ENCODE data around the gene GHITM.
"Not testable (repeated sequence)": the region's sequence is repeated elsewhere in the genome, so short reads cannot be mapped to it uniquely, and the experiment has no call there.

Gene GHITM

DNA sequence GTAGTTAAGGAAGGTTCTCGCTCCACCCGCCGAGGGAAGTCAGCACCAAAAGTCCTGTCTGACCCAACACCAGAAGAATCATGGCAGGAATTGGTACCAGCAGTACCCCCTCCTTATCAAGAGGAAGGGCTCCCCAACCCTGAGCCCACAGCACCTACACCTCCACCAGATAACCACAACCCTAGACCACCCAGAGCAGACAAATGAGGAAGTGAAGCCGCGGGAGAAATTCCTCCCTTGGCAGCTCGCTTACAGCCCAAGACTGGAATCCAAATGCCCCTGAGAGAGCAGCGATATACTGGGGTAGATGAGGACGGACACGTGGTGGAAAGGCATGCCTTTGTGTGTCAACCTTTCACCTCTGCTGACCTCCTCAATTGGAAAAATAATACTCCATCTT is 29.5 kb upstream of the GHITM start:
- WGBS (ENCODE audit: insufficient coverage), result 31% methylated on average over 8 of the region's 9 CpGs
- H3K9me3 ChIP-seq (ENCODE audit: control extremely low read depth in 1 of 5, control insufficient read depth in 4 of 5, insufficient read depth in 2 of 5, low read depth in 1 of 5, low read length in 4 of 5); H3K27ac ChIP-seq (ENCODE audit: insufficient read depth in 1 of 2, low read depth in 1 of 2, low read length in 2 of 2, poor library complexity in 1 of 2, severe bottlenecking in 2 of 2); H3K36me3 ChIP-seq (ENCODE audit: control insufficient read depth in 4 of 4, insufficient read depth in 4 of 4, low read length in 3 of 4); H3K27me3 ChIP-seq (replicated peaks in 2 of 5; ENCODE audit: control insufficient read depth in 4 of 5, insufficient read depth in 5 of 5, low read length in 4 of 5); CTCF ChIA-PET; H3K4me1 ChIP-seq (ENCODE audit: control extremely low read depth in 1 of 4, control insufficient read depth in 4 of 4, insufficient read depth in 4 of 4, low read length in 3 of 4); H3K4me3 ChIP-seq (ENCODE audit: control insufficient read depth in 1 of 7, extremely low read depth in 1 of 7, insufficient read depth in 4 of 7, low read depth in 2 of 7, low read length in 6 of 7); POLR2A ChIA-PET: not testable (repeated sequence)
- peak in 2 of 3 donors; percentile 50 to 76 for DNase-seq

- H3K4me1 ChIP-seq (ENCODE audit: control extremely low read depth in 1 of 4, control insufficient read depth in 4 of 4, insufficient read depth in 4 of 4, low read length in 3 of 4); POLR2A ChIA-PET; CTCF ChIA-PET; H3K9me3 ChIP-seq (ENCODE audit: control extremely low read depth in 1 of 5, control insufficient read depth in 4 of 5, insufficient read depth in 2 of 5, low read depth in 1 of 5, low read length in 4 of 5); H3K36me3 ChIP-seq (ENCODE audit: control insufficient read depth in 4 of 4, insufficient read depth in 4 of 4, low read length in 3 of 4); DNase-seq; H3K4me3 ChIP-seq (ENCODE audit: control insufficient read depth in 1 of 7, extremely low read depth in 1 of 7, insufficient read depth in 4 of 7, low read depth in 2 of 7, low read length in 6 of 7); H3K27me3 ChIP-seq (replicated peaks in 2 of 5; ENCODE audit: control insufficient read depth in 4 of 5, insufficient read depth in 5 of 5, low read length in 4 of 5); H3K27ac ChIP-seq (ENCODE audit: insufficient read depth in 1 of 2, low read depth in 1 of 2, low read length in 2 of 2, poor library complexity in 1 of 2, severe bottlenecking in 2 of 2): not testable (repeated sequence)
- WGBS (ENCODE audit: insufficient coverage), result no CpG with 5 or more reads among the region's 1 CpG
Observed at GRCh38 chr10:84113468-84113867, 25.8 kb upstream of the GHITM start.

DNA sequence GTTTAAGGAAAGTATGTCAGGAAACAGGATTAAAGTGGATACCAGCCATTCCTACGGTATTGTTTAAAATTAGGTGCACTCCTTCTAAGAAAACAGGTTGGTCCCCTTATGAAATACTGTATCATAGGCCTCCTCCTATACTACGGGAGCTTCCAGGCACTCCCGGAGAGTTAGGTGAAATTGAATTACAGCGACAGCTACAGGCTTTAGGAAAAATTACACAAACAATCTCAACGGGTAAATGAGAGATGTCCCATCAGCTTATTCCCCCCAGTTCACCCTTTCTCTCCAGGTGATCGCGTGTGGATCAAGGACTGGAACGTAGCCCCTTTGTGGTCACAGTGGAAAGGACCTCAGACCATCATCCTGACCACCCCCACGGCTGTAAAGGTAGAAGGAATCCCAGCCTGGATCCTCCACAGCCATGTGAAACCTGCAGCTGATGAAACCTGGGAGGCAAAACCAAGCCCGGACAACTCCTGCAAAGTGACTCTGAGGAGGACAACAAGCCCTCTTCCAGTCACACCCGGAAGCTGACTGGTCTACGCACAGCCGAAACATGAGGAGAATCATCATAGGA is 25.1 kb upstream of the GHITM start:
- H3K4me3 ChIP-seq (ENCODE audit: control insufficient read depth in 1 of 7, extremely low read depth in 1 of 7, insufficient read depth in 4 of 7, low read depth in 2 of 7, low read length in 6 of 7), result no peak overlapping the region
- 55% methylated on average over 6 of the region's 13 CpGs for WGBS (ENCODE audit: insufficient coverage)
- peaks cover 0 to 4% (median 0%) of the 10 kb centered on the region in 5 experiments for H3K27me3 ChIP-seq (replicated peaks in 2 of 5; ENCODE audit: control insufficient read depth in 4 of 5, insufficient read depth in 5 of 5, low read length in 4 of 5)
- H3K9me3 ChIP-seq (ENCODE audit: control extremely low read depth in 1 of 5, control insufficient read depth in 4 of 5, insufficient read depth in 2 of 5, low read depth in 1 of 5, low read length in 4 of 5), result no peaks in the 10 kb centered on the region
- ChIA-PET POLR2A (no interaction called here), CTCF (no interaction called here)
- no peak overlapping the region for H3K27ac ChIP-seq (ENCODE audit: insufficient read depth in 1 of 2, low read depth in 1 of 2, low read length in 2 of 2, poor library complexity in 1 of 2, severe bottlenecking in 2 of 2)
- DNase-seq, result no peak
- peaks cover 0 to 4% (median 0%) of the 10 kb centered on the region in 4 experiments for H3K4me1 ChIP-seq (ENCODE audit: control extremely low read depth in 1 of 4, control insufficient read depth in 4 of 4, insufficient read depth in 4 of 4, low read length in 3 of 4)
- no peaks in the 10 kb centered on the region for H3K36me3 ChIP-seq (ENCODE audit: control insufficient read depth in 4 of 4, insufficient read depth in 4 of 4, low read length in 3 of 4)

GRCh38 chr10:84117204-84117603 is 22.1 kb upstream of the GHITM start:
- POLR2A ChIA-PET; H3K4me3 ChIP-seq (ENCODE audit: control insufficient read depth in 1 of 7, extremely low read depth in 1 of 7, insufficient read depth in 4 of 7, low read depth in 2 of 7, low read length in 6 of 7); H3K36me3 ChIP-seq (ENCODE audit: control insufficient read depth in 4 of 4, insufficient read depth in 4 of 4, low read length in 3 of 4); H3K4me1 ChIP-seq (ENCODE audit: control extremely low read depth in 1 of 4, control insufficient read depth in 4 of 4, insufficient read depth in 4 of 4, low read length in 3 of 4); H3K9me3 ChIP-seq (ENCODE audit: control extremely low read depth in 1 of 5, control insufficient read depth in 4 of 5, insufficient read depth in 2 of 5, low read depth in 1 of 5, low read length in 4 of 5); DNase-seq; H3K27ac ChIP-seq (ENCODE audit: insufficient read depth in 1 of 2, low read depth in 1 of 2, low read length in 2 of 2, poor library complexity in 1 of 2, severe bottlenecking in 2 of 2); CTCF ChIA-PET; H3K27me3 ChIP-seq (replicated peaks in 2 of 5; ENCODE audit: control insufficient read depth in 4 of 5, insufficient read depth in 5 of 5, low read length in 4 of 5): not testable (repeated sequence)
- 78% methylated on average over 2 of the region's 2 CpGs for WGBS (ENCODE audit: insufficient coverage)

DNA sequence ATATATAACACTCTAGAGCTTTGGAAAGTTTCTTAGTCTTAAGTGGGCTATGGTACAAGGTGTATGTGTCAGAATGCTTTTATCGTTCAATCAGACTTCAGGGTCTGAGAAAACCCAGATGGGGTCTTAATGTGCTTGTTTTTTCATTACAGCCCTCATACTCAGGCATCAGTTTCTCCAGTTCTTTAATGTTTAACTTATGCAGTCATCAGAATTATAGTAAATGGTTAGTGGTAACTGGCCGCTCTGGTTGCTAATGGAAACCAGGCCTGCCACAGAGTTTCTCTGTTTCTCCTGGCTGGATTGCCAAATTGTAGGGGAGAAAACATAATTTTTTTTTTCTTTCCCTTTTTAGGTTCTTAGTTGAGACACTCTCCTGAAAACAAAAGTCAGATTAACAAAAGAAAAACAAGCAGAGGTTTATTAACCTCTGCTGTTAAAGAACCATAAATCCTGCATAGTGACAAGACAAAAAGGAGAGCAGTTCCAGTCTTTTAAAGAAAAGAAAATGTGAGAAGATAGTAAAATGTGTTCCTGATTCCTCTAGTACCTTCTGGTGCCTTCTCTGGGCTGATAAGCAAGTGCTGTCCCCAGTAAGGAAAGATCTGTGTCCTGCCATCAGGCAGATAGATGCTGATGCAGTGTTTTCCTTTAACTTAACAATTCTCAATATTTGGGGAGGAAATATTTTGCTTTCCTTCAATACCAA is 21.5 kb upstream of the GHITM start:
- Histone ChIP-seq H3K4me3 (ENCODE audit: control insufficient read depth in 1 of 7, extremely low read depth in 1 of 7, insufficient read depth in 4 of 7, low read depth in 2 of 7, low read length in 6 of 7) (no peak overlapping the region), H3K27me3 (replicated peaks in 2 of 5; ENCODE audit: control insufficient read depth in 4 of 5, insufficient read depth in 5 of 5, low read length in 4 of 5) (peaks cover 0 to 5% (median 4%) of the 10 kb centered on the region in 5 experiments), H3K36me3 (ENCODE audit: control insufficient read depth in 4 of 4, insufficient read depth in 4 of 4, low read length in 3 of 4) (no peaks in the 10 kb centered on the region), H3K9me3 (ENCODE audit: control extremely low read depth in 1 of 5, control insufficient read depth in 4 of 5, insufficient read depth in 2 of 5, low read depth in 1 of 5, low read length in 4 of 5) (no peaks in the 10 kb centered on the region), H3K27ac (ENCODE audit: insufficient read depth in 1 of 2, low read depth in 1 of 2, low read length in 2 of 2, poor library complexity in 1 of 2, severe bottlenecking in 2 of 2) (no peak overlapping the region), H3K4me1 (ENCODE audit: control extremely low read depth in 1 of 4, control insufficient read depth in 4 of 4, insufficient read depth in 4 of 4, low read length in 3 of 4) (no peaks in the 10 kb centered on the region)
- CTCF ChIA-PET, result no interaction called here
- POLR2A ChIA-PET, result no interaction called here
- no CpG with 5 or more reads among the region's 2 CpGs for WGBS (ENCODE audit: insufficient coverage)
- no peak for DNase-seq

DNA sequence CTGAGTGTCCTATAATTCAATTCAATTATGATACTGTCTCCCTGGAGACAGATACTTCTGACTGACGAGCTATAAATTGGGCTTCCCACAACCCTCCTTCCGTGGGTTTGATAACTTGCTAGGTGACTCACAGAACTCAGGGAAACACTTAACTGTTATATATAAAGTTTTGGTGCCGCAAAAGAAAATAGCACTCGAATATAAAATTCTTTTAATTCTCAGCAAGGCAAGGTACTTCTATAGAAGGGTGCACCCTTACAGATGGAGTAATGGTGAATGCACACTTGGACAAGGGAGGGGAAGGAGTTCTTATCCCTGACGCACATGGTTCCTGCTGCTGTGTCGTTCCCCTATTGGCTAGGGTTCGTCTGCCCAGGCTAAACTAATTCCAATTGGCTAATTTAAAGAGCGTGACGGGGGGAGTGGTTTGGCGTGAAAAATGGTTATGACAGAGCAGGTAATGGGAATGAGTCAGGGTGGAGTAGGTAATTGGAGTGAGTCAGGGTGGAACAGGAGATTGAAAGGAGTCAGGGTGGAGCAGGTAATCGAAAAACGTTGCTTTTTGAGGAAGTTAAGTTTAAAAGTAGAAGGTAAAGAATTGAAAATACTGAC is 20.8 kb upstream of the GHITM start:
- Histone ChIP-seq H3K9me3 (ENCODE audit: control extremely low read depth in 1 of 5, control insufficient read depth in 4 of 5, insufficient read depth in 2 of 5, low read depth in 1 of 5, low read length in 4 of 5) (no peaks in the 10 kb centered on the region), H3K4me3 (ENCODE audit: control insufficient read depth in 1 of 7, extremely low read depth in 1 of 7, insufficient read depth in 4 of 7, low read depth in 2 of 7, low read length in 6 of 7) (no peak overlapping the region), H3K36me3 (ENCODE audit: control insufficient read depth in 4 of 4, insufficient read depth in 4 of 4, low read length in 3 of 4) (no peaks in the 10 kb centered on the region), H3K4me1 (ENCODE audit: control extremely low read depth in 1 of 4, control insufficient read depth in 4 of 4, insufficient read depth in 4 of 4, low read length in 3 of 4) (no peaks in the 10 kb centered on the region), H3K27ac (ENCODE audit: insufficient read depth in 1 of 2, low read depth in 1 of 2, low read length in 2 of 2, poor library complexity in 1 of 2, severe bottlenecking in 2 of 2) (no peak overlapping the region), H3K27me3 (replicated peaks in 2 of 5; ENCODE audit: control insufficient read depth in 4 of 5, insufficient read depth in 5 of 5, low read length in 4 of 5) (peaks cover 0 to 5% (median 4%) of the 10 kb centered on the region in 5 experiments)
- no peak for DNase-seq
- ChIA-PET CTCF (no interaction called here), POLR2A (no interaction called here)
- WGBS (ENCODE audit: insufficient coverage), result 97% methylated on average over 6 of the region's 12 CpGs

GRCh38 chr10:84123362-84123761 is 15.9 kb upstream of the GHITM start:
- no peak for DNase-seq
- CTCF ChIA-PET, result interaction anchor here (1.0 kb wide), 1 partner anchor 69 kb away, joined by 4 read pairs; no protein-coding TSS in a partner anchor

More at GRCh38 chr10:84123362-84123761, 15.9 kb upstream of the GHITM start:
- Histone ChIP-seq H3K4me1 (ENCODE audit: control extremely low read depth in 1 of 4, control insufficient read depth in 4 of 4, insufficient read depth in 4 of 4, low read length in 3 of 4) (no peaks in the 10 kb centered on the region), H3K9me3 (ENCODE audit: control extremely low read depth in 1 of 5, control insufficient read depth in 4 of 5, insufficient read depth in 2 of 5, low read depth in 1 of 5, low read length in 4 of 5) (peaks cover 0 to 14% (median 8%) of the 10 kb centered on the region in 5 experiments), H3K27ac (ENCODE audit: insufficient read depth in 1 of 2, low read depth in 1 of 2, low read length in 2 of 2, poor library complexity in 1 of 2, severe bottlenecking in 2 of 2) (no peak overlapping the region), H3K27me3 (replicated peaks in 2 of 5; ENCODE audit: control insufficient read depth in 4 of 5, insufficient read depth in 5 of 5, low read length in 4 of 5) (peaks cover 0 to 4% (median 3%) of the 10 kb centered on the region in 5 experiments), H3K4me3 (ENCODE audit: control insufficient read depth in 1 of 7, extremely low read depth in 1 of 7, insufficient read depth in 4 of 7, low read depth in 2 of 7, low read length in 6 of 7) (no peak overlapping the region), H3K36me3 (ENCODE audit: control insufficient read depth in 4 of 4, insufficient read depth in 4 of 4, low read length in 3 of 4) (no peaks in the 10 kb centered on the region)
- WGBS (ENCODE audit: insufficient coverage), result 100% methylated on average over 1 of the region's 1 CpG
- POLR2A ChIA-PET, result no interaction called here
